ENCODE results near the gene IQCE.
A peak's percentile ranks its signal among the peaks of the same experiment; 100 is the strongest.
"Not testable (repeated sequence)": the region's sequence is repeated elsewhere in the genome, so short reads cannot be mapped to it uniquely, and the experiment has no call there.

The IQCE gene

DNA sequence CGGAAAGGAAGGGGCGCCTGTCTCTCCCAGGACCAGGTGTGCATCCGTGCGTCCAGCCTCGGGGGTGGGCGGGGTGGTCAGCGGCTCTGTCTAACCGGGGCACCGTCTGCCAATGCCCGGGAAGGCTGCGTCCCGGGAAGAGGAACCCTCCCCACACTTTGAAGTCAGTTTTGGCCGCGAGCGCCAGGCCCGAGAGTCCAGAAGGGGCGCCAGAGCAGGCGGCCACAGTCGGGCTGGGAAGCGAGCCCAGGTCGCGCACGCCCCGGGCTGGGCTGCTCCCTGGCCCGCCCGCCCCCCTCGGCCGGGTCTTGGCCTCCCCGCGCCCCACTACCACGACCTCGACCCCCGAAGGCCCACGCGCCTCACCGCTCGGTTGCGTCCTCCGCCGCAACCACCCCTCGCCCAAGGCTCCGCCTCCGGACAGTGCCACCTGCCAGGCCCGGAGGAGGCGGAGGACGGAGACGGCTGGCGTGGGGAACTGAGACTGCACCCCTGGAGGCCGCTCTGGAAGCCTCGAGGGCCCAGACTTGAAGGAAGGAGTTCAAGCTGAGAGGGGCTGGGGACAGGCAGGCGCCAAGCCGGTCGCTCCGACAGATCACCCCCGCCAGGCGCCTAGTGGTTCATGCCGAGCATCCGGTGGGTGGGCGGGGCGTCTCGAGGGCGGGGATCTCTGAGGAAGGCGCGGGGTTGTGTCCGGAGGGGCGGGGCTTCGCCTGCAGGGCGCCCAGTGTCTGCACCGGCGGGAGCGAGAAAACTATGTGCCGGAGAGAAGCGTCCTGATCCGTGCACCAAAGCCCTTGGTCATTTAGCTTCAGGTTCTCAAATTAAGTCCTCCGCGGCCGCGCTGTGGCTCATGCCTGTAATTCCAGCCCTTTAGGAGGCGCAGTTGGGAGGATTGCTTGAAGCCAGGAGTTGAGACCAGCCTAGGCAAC is 3.4 kb upstream of the IQCE start, which contains the start of gene BRAT1:
Gene BRAT1, minus strand, starts transcription at position 404 of the 932 bp plus-strand sequence. CDS start 1,093 bp downstream, outside the sequence.
- DNase-seq = peak; percentile 99

DNA sequence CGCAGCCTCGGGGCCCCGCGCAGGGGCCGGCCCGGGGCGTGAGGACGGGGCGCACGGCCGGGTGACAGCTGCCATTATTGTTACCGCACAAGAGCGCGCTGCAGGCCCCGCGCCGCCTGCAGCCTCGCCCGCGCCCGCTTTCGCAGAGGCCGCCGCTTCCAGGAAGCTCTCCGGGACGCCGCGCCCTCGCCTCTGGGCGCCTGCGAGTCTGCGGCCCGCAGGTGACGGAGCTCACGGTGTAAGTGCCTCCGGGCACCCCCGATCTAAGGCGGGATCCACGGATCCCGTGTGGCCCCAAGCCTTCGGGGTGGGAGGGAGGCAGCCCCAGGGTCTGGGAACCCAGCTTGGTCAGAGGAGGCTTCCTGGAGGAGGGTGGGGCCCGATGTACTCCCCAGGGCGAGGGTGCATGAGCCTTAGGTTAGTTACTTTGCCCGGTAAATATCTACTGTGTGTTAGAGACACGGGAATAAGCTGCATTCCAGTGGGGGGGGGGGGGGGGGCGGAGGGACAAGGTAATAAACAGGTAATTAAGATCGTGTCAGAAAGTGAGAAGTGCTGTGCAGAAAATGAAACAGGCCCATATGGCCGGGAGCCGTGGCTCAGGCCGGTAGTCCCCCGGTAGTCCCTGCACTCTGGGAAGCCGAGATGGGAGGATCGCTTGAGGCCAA is 638 bp downstream of the IQCE start:
- peak; percentile 42 for DNase-seq

DNA sequence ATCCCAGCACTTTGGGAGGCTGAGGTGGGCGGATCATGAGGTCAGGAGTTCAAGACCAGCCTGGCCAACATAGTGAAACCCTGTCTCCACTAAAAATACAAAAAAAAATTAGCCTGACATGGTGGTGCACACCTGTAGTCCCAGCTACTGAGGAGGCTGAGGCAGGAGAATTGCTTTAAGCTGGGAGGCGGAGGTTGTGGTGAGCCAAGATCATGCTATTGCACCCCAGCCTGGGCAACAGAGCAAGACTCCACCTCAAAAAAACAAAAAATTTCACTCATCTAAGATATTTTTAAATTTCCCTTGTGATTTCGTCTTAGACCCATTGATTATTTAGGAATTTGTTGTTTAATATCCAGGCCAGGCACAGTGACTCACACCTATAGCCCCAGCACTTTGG is 5.2 kb downstream of the IQCE start:
- DNase-seq = not testable (repeated sequence)

DNA sequence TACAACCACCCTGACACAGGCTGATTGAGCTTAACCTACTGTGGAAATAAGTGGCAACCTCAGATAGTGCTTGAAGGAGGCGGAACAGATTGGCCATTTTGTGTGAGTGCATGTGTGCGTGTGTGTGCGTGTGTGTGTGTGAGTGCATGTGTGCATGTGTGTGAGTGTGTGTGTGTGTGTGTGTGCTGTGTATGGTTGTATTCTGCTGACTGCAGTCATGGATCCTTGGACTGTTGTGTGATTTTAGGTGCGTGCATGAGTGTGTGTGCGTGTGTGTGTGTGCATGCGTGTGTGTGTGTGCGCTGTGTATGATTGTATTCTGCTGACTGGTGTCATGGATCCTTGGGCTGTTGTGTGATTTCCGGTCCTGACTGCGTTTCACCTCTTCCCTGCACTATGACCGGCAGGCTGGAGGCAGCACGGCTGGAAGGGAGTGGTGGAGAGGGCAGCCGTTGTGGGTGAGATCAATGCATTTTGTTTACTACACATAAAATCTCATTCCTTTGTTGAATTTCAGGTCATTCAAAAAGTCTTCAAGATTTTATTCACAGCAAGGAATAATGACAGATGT is 6.3 kb downstream of the IQCE start:
- DNase-seq = no peak

DNA sequence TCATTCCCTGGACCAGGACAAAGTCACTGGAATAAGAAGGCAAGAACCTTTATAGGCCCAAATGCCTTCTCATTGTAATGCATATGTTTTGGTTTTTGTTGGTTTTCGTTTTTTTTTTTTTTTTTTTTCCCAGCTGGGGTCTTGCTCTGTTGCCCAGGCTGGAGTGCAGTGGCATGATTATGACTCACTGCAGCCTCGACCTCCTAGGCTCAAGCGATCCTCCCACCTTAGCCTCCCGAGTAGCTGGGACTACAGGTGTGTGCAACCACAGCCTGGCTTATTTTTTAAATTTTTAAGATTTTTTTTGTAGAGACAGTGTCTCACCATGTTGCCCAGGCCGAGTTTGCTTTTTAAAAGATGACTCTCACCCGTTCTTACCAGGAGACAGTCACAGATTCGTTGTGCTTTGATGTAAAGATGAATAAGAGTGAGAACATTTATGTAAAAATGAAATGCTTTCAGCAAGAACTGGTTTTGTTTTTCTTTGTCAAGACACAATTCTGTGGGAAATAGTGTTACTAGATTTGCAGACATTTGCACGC is 7.6 kb downstream of the IQCE start:
- no peak for DNase-seq

DNA sequence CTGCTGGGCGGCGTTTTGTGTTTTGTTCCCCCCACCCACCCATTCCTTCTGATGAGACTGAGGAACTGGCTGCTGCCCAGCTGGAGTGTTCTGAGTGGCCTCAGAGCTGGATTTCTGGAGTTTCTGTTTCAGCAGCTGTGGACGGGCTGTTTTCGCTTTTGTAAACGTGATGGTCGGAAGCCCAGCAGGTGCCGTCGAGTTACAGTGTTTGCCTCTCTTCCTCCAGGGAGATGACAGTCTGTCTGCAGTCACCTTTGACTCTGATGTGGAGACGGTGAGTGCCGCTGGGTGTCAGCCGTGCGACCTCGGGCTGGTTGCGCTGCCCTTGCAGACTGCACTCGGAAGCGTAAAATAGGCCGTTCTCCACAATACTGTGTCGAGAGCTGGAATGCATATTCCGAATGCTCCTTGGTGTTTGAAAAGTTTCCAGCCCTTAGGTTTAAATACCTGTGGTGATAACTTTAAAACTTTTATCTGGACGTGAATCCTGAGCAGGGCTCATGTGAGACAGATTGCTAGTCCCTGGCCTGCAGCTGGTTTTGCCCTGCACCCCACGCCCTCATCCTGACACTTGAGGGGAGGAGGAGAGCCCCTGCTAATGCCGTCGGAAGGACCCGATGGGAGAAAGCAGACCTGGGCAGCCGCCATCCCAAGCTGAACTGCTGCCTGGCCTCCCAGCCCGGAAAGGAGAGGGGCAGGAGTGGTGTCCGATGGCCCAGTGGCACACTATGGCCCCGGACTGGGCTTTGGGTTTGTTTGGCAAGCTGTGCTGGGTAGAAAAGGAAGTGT is 8.3 kb downstream of the IQCE start:
- no peak for DNase-seq

DNA sequence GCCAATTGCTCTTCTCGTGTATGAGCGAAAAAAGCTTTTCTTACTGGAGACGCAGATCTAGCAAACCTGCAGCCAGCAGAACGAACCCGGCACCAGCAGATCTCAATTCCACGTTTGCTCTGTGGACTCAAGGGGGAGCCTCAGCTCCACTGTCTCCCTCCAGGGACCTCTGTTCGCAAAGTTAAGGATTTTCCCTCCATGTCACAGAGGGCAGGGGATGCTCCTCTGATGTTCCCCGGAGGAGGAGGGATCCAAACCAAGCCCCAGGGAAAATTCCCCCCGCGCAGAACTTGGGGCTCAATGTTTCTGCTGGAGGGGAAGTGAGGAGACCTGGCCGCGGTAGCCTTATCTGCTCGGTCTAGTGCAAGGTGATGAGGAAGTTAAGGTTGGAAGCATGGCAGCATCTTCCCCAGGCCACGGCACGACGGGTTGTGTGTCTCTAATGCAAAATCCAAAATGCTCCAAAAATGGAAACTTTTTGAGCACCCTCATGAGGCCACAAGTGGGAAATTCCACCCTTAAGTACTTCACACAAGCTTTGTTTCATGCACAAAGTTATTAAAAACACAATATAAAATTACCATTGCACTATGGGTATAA is 9.0 kb downstream of the IQCE start:
- DNase-seq = peak; percentile 57

DNA sequence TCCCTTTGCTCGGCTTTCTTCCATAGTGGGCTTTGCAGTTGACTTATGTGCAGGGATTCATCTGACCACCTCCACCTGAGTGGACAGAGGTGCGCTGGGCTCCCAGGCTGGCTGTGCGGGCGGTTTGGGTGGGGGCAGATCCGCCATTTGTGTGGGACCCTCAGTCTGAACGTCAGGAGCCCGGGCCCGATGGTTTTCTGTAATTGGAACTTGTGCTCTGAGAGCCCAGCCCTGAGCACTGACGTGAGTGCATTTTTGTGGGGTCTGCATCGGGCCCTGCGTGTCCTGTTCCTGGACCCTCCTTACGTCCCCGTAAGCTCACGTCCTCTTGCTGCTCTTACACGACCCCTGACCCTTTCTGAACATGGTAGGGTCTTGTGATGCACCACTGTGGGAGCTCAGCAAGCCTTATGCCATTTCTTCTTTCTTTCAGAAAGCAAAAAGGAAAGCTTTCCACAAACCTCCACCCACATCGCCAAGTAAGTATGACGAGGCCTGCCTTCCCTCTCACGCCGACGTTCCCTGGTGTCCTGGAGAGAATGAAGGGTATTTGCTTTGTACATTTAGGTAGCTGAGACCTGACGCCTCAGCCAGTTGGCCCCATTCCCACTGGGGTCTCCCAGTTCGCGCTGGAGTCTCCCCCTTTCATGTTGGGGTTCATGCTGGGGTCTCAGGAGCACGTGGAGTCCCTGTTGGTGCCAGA is 9.9 kb downstream of the IQCE start:
- DNase-seq = no peak

DNA sequence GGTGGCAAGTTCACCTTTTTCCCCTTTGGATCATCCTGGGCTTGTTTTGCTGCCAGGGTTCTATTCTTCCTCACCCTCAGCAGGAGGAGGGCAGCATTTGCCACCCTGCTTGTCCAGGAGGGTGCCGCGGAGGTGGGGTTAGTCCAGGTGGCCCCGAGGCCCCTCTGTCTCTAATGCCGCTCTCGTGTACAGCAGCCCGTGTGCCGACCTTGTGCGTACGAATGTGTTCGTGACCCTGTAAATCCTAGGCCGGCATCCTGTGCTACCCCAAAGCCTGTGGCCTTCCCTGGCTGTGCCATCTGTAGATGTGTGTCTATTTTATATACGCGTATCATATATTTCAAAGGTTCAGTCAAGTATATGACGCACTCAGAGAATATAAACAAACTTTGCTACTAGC is 10.6 kb downstream of the IQCE start:
- DNase-seq = no peak

DNA sequence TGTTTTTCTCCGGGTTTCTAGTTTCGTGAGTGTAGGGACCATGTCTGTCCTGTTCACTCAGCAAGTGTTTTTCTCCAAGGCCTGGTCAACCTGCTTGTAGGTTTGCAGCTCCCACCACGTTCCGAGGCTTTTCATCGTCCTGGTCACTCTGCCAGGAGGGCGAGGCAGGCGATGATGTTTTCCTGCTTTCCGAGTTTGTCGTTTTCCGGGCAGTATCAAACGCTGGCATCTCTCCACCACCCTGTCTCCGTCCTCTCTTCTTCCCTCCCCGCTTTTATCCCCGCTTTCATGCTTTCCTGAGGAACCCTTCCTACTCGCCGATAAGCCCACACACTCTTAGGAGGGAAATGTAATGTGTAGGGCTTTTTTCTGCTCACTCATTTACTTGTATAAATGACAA is 11.2 kb downstream of the IQCE start:
- no peak for DNase-seq

DNA sequence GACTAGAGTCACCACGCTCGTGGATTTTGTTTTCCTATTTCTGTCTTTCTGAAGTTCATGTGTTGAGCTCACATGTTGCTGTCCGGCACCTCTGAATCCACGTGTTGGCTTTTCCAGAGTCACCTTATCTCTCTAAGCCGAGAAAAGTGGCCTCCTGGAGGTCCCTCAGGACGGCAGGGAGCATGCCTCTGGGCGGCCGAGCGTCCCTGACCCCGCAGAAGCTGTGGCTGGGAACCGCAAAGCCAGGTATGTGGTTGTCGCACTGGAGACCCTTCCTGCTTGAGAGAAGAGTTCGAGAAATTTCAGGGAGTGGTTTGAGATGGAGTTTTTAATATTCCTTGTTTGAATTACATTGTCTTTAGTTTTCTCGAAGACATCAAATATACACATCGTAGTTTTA is 12.6 kb downstream of the IQCE start:
- no peak for DNase-seq

DNA sequence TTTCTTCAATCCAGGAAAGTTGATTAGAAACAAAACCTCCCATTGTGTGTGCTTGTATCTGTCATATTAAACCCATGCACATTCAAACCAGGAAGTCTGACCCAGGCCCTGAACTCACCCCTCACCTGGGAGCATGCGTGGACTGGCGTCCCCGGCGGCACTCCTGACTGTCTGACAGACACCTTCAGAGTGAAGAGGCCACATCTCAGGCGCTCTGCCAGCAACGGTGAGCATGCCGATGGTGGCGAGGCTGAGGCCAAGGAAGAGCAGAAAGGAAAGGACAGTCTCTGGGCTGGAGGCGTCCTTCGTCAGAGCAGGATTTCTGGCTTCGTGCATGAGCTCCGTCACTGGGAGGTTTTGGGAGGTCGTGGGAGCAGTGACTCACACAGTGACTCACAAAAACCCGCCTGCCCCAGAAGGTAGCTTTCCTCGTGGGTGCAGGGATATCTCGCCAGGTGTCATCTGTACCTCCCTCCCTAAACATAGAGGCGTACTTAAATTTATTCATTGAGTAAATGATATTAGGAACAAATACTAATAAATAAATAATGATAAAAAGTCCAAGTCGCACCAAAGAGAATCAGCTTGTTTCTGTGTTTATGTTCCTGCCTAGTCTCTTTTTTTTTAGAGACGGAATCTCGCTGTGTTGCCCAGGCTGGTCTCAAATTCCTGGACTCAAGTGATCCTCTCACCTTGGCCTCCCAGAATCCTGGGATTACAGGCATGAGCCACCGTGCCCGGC is 13.5 kb downstream of the IQCE start:
- DNase-seq = no peak

DNA sequence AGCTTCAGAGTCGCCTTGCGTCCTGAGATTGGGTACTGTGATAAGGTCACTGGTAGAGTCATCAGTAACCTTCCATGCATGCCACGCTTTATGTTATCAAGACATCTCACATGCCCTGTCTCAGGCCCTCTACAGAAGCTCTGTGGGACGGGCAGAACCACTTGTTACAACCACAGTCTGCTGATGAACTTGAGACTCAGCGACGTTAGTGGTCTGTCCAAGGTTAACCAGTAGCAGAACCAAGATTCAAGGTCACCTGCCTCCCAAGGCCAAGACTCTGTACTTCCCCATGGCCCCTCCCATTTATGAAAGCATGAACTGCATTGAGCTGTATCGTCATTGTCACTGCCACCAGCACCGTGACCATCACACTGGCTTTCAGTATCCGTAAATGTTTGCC is 15.0 kb downstream of the IQCE start:
- no peak for DNase-seq

DNA sequence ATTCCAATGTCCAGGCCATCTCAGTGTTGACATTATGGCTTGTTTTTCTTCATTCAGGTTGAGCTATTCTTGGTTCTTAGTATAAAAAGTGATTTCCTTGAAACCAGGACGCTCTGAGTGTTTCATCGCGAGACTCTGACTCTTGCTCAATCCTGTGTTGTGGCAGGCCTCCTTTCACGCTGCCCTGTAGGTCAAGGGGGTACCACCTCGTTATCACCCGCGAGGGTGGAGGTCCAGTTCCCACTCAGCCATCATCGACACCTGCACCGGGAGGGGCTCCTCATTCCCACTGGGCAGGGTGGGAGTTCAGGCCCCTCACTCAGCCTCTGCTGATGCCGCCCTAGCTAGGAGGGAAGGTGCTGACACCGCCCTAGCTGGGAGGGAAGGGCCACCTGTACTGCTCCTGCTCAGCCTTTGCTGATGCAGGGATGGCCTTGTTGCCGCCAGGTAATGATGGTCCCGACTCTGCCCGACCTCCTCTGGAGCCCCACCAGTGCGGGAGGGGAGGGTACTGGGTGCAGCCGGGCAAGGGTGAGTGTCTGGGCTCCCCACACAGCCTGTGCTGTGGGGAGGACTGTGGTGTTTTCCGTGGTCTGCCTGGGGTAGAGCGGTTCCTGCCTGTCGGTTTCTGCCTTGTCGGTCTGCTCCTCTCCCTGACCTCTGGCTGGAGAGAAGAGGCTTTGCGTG is 16.4 kb downstream of the IQCE start:
- no peak for DNase-seq

DNA sequence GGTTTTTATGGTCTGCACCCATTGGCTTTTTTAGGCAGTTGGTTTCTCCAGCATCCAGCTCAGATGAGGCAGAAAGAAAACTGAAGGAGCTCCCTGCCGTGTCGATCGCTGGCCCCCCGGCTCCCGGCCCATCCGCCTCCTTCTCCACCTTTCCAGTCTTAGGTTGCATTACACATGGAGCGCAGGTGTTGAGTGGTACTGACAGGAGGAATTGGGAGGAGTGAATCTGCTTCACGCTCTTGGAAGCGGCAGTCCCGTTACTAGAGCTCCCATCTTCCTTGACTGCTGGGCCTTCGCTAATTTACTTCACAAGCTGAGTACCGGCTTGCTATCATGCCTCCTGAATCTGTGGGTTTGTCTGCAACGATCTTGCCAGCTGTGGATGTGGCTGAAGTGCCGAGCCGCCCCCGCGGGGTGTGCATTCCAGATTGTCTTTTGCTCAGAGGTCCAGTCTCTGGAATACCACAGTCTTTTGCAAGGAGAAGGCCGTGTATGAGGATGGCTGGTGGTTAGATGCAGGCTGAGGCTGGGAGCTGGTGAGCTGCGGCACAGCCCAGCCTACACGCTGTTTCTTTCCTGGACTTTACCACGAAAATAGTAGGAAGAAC is 17.1 kb downstream of the IQCE start:
- no peak for DNase-seq

DNA sequence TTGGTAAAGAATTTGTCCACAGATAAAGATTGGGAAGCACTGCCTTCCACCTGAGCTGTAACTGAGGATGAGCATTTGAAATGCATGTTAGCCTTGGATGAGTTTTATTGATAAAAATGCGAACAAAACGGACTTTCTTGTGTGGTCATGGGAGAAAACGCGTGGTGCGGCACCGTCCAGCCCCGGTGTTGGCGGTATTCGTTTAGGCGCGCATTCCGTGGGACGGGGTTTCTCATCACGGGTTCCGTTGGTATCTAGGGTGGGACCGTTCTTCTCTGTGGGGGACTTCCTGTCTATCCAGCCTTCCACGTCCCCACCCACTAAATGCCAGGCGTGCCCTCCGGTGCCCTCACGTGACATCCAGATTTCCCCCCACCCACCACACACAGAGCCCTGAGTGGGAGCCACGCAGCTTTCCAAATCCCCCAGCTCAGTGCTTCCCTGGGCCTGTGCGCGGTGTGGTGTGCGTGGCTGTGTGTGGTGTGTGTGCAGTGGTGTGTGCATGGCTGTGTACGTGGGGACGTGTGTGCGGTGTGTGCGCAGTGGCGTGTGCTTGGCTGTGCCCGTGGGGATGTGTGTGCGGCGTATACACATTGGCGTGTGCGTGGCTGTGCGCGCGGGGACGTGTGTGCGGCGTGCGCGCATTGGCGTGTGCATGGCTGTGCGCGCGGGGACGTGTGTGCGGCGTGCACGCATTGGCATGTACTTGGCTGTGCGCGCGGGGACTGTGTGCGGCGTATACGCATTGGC is 18.1 kb downstream of the IQCE start:
- no peak for DNase-seq

DNA sequence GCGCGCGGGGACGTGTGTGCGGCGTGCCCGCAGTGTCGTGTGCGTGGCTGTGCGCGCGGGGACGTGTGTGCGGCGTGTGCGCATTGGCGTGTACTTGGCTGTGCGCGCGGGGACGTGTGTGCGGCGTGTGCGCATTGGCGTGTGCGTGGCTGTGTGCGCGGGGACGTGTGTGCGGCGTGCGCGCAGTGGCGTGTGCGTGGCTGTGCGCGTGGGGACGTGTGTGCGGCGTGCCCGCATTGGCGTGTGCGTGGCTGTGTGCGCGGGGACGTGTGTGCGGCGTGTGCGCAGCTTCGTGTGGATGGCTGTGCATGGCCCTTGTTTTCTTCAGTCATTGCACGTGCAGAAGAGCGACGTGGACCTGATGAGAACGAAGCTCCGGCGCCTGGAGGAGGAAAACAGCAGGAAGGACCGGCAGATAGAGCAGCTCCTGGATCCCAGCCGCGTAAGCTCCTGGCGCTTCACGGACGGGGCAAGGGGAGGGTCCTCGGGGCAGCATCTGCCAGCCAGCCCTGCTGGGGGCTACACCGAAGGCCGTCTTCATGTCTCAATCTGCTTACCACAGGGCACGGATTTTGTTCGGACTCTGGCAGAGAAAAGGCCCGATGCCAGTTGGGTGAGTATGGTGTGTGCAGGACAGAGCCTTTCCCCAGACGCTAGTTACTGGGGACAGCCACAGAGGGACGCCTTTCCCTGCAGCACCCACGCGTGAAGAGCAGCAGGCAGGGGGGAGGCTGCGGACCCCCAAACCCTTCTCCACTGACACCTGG is 19.3 kb downstream of the IQCE start:
- no peak for DNase-seq

DNA sequence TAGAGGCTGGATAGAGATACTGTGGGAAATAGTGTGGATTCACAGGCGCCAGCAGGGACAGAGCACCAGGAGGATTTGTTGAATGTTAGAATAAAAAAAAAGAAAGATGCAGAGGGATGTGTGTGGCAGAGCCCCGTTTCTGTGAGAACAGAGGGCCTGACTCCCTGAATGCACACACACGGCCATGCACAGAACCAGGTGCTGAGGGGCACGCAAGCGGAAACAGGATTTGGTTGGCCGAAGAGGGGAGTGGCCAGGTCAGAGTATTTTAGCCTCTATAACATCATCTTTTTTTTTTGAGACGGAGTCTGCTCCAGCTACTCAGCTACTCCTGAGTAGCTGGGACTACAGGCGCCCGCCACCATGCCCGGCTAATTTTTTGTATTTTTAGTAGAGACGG is 21.9 kb downstream of the IQCE start:
- DNase-seq = no peak

All from NCI-H82 (cell line).